Measurements from ENCODE around the gene NOS2.
A peak's percentile ranks its signal among the peaks of the same experiment; 100 is the strongest.
"Not testable (repeated sequence)": the region's sequence is repeated elsewhere in the genome, so short reads cannot be mapped to it uniquely, and the experiment has no call there.

Gene NOS2

DNA sequence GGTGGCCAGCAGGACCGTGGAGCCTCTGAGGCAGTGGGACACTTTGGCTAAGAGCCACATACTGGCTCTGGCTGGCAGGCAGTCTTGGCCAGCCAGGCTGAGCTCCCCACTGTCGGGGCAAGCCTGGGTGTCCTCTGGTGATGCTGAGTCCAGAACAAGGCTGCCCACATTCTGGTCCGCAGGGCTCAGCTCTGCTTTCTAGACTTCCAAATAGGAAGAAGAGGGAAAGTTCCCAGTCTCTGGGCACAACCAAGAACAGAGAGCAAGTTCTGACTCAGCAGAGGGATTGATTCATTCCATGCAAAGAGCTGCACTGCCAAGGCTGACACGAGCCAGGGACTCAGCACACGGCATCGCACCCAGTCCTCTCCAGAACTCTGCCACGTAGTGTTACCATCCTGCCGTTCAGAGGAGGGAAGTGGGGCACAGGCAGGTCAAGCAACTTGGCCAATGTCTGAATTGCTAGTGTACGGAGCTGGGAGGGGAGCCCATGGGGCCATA is 58.9 kb downstream of the NOS2 start:
- Histone ChIP-seq H3K14ac (ENCODE audit: low read length in 2 of 2) (no peak overlapping the region), H3K36me3 (ENCODE audit: control insufficient read depth in 1 of 2, insufficient read depth in 2 of 2, low read depth in 1 of 2, low read length in 2 of 2) (no peaks in the 10 kb centered on the region), H3K4me3 (ENCODE audit: insufficient read depth in 1 of 2, low read depth in 1 of 2, low read length in 2 of 2) (peak overlapping the region in 1 of 2 experiments; percentile 54), H3K27ac (ENCODE audit: low read length, poor library complexity, severe bottlenecking) (no peak overlapping the region), H4K91ac (ENCODE audit: low read length) (no peak overlapping the region), H4K8ac (ENCODE audit: low read length) (no peak overlapping the region), H3K23ac (ENCODE audit: low read length in 2 of 2) (no peak overlapping the region), H3K79me1 (replicated peaks; ENCODE audit: low read length, poor library complexity, severe bottlenecking) (no peaks in the 10 kb centered on the region), H3K4me2 (ENCODE audit: low read length, poor library complexity, severe bottlenecking) (no peak overlapping the region), H2AK5ac (ENCODE audit: low read length, severe bottlenecking) (no peak overlapping the region), H3K4ac (ENCODE audit: low read depth in 1 of 2, low read length in 2 of 2) (no peak overlapping the region), H3K18ac (ENCODE audit: low read depth in 1 of 2, low read length in 2 of 2) (no peak overlapping the region), H2BK12ac (ENCODE audit: low read length in 2 of 2) (no peak overlapping the region), H3K27me3 (ENCODE audit: control insufficient read depth in 1 of 2, insufficient read depth in 1 of 2, low read length in 2 of 2) (peaks cover 0 to 5% of the 10 kb centered on the region in 2 experiments), H2BK15ac (ENCODE audit: low read depth, poor library complexity, severe bottlenecking) (no peak overlapping the region), H2BK5ac (ENCODE audit: low read depth, low read length, poor library complexity, severe bottlenecking) (no peak overlapping the region), H3K9ac (ENCODE audit: low read length) (peak overlapping the region; percentile 59), H3K9me3 (ENCODE audit: control insufficient read depth, low read length) (no peaks in the 10 kb centered on the region), H2BK120ac (ENCODE audit: low read depth, low read length) (no peak overlapping the region), H2AFZ (ENCODE audit: low read depth, low read length) (no peak overlapping the region), H3K4me1 (ENCODE audit: control insufficient read depth, insufficient read depth, low read depth, low read length) (no peaks in the 10 kb centered on the region)
- 67% methylated on average over 9 of the region's 9 CpGs for WGBS
- DNase-seq = no peak

DNA sequence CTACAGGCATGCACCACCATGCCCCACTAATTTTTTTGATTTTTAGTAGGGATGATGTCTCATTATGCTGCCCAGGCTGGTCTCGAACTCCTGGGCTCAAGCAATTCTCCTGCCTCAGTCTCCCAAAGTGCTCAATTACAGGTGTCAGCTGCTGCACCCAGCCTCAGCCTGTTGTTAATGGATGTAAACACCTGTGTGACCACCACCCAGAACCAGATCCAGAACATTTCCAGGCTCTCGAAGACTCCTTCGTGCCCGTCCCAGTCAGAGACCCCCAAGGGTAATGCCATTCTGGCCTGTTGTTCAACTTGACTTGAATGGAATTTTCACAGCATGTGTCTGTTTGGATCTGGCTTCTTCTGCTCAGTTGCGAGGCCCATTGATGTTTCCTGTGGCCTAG is 59.8 kb downstream of the NOS2 start:
- H3K9me3 ChIP-seq (ENCODE audit: control insufficient read depth, low read length); H2BK5ac ChIP-seq (ENCODE audit: low read depth, low read length, poor library complexity, severe bottlenecking); H3K36me3 ChIP-seq (ENCODE audit: control insufficient read depth in 1 of 2, insufficient read depth in 2 of 2, low read depth in 1 of 2, low read length in 2 of 2); H3K14ac ChIP-seq (ENCODE audit: low read length in 2 of 2); H2AK5ac ChIP-seq (ENCODE audit: low read length, severe bottlenecking); H3K4me3 ChIP-seq (ENCODE audit: insufficient read depth in 1 of 2, low read depth in 1 of 2, low read length in 2 of 2); H3K4me2 ChIP-seq (ENCODE audit: low read length, poor library complexity, severe bottlenecking); H2AFZ ChIP-seq (ENCODE audit: low read depth, low read length); H3K27me3 ChIP-seq (ENCODE audit: control insufficient read depth in 1 of 2, insufficient read depth in 1 of 2, low read length in 2 of 2); H3K23ac ChIP-seq (ENCODE audit: low read length in 2 of 2); H4K8ac ChIP-seq (ENCODE audit: low read length); H3K4me1 ChIP-seq (ENCODE audit: control insufficient read depth, insufficient read depth, low read depth, low read length); DNase-seq; H4K91ac ChIP-seq (ENCODE audit: low read length); H2BK12ac ChIP-seq (ENCODE audit: low read length in 2 of 2); H3K9ac ChIP-seq (ENCODE audit: low read length); H3K18ac ChIP-seq (ENCODE audit: low read depth in 1 of 2, low read length in 2 of 2); H3K79me1 ChIP-seq (replicated peaks; ENCODE audit: low read length, poor library complexity, severe bottlenecking); H2BK15ac ChIP-seq (ENCODE audit: low read depth, poor library complexity, severe bottlenecking); H3K27ac ChIP-seq (ENCODE audit: low read length, poor library complexity, severe bottlenecking); H2BK120ac ChIP-seq (ENCODE audit: low read depth, low read length); H3K4ac ChIP-seq (ENCODE audit: low read depth in 1 of 2, low read length in 2 of 2): not testable (repeated sequence)
- 95% methylated on average over 5 of the region's 5 CpGs for WGBS

DNA sequence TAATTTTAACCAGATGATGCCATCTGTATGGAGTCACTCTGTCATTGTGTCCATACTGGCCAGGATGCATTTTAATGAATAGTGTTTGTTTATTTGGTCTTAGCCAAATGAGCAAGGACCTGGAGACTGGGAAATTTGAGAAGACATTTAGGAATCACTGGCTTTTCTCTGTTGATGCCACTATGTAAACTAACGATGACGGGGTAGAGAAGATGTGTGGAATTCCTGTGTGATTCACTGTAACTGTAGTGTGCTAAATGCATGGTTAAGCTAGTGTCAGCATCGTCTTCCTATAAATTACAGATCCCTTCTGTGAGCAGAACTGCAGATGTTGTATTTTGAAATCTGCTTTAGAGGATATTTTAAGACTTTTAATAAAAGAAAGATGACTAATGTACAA is 66.6 kb downstream of the NOS2 start:
- Histone ChIP-seq H3K18ac (ENCODE audit: low read depth in 1 of 2, low read length in 2 of 2) (no peak overlapping the region), H3K4ac (ENCODE audit: low read depth in 1 of 2, low read length in 2 of 2) (no peak overlapping the region), H3K27me3 (ENCODE audit: control insufficient read depth in 1 of 2, insufficient read depth in 1 of 2, low read length in 2 of 2) (peaks cover 0 to 13% of the 10 kb centered on the region in 2 experiments), H3K4me1 (ENCODE audit: control insufficient read depth, insufficient read depth, low read depth, low read length) (no peaks in the 10 kb centered on the region), H3K23ac (ENCODE audit: low read length in 2 of 2) (no peak overlapping the region), H4K8ac (ENCODE audit: low read length) (no peak overlapping the region), H3K79me1 (replicated peaks; ENCODE audit: low read length, poor library complexity, severe bottlenecking) (no peaks in the 10 kb centered on the region), H2BK12ac (ENCODE audit: low read length in 2 of 2) (no peak overlapping the region), H3K36me3 (ENCODE audit: control insufficient read depth in 1 of 2, insufficient read depth in 2 of 2, low read depth in 1 of 2, low read length in 2 of 2) (no peaks in the 10 kb centered on the region), H3K9me3 (ENCODE audit: control insufficient read depth, low read length) (no peaks in the 10 kb centered on the region), H4K91ac (ENCODE audit: low read length) (no peak overlapping the region), H3K9ac (ENCODE audit: low read length) (no peak overlapping the region), H2BK5ac (ENCODE audit: low read depth, low read length, poor library complexity, severe bottlenecking) (no peak overlapping the region), H2BK120ac (ENCODE audit: low read depth, low read length) (no peak overlapping the region), H3K27ac (ENCODE audit: low read length, poor library complexity, severe bottlenecking) (no peak overlapping the region), H3K4me2 (ENCODE audit: low read length, poor library complexity, severe bottlenecking) (no peak overlapping the region), H2BK15ac (ENCODE audit: low read depth, poor library complexity, severe bottlenecking) (no peak overlapping the region), H2AFZ (ENCODE audit: low read depth, low read length) (no peak overlapping the region), H2AK5ac (ENCODE audit: low read length, severe bottlenecking) (no peak overlapping the region), H3K14ac (ENCODE audit: low read length in 2 of 2) (no peak overlapping the region), H3K4me3 (ENCODE audit: insufficient read depth in 1 of 2, low read depth in 1 of 2, low read length in 2 of 2) (no peak overlapping the region)
- DNase-seq = peak; percentile 7
- WGBS = 47% methylated on average over 2 of the region's 3 CpGs

DNA sequence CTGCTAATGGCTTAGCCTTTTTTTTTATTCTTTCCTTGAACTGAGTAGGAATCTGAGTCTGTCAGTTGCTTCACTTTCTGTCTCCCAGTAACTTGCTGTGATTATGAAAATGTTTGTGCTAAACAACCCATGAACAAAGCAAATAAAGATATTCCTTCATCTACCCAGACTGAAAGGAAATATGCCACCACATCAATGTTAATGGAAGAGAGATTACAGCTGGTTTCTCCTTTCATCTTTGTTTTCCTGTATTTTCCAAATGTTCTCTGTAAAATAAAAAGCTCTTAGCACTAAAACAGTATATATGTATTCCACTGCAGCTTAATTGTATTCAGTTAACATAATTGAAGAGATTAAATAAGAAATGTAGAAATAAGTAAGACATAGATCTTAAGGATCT is 67.6 kb downstream of the NOS2 start:
- H3K4ac ChIP-seq (ENCODE audit: low read depth in 1 of 2, low read length in 2 of 2); H2BK5ac ChIP-seq (ENCODE audit: low read depth, low read length, poor library complexity, severe bottlenecking); H3K9me3 ChIP-seq (ENCODE audit: control insufficient read depth, low read length); H3K23ac ChIP-seq (ENCODE audit: low read length in 2 of 2); H3K36me3 ChIP-seq (ENCODE audit: control insufficient read depth in 1 of 2, insufficient read depth in 2 of 2, low read depth in 1 of 2, low read length in 2 of 2); H3K4me2 ChIP-seq (ENCODE audit: low read length, poor library complexity, severe bottlenecking); H3K18ac ChIP-seq (ENCODE audit: low read depth in 1 of 2, low read length in 2 of 2); H2BK15ac ChIP-seq (ENCODE audit: low read depth, poor library complexity, severe bottlenecking); DNase-seq; H4K8ac ChIP-seq (ENCODE audit: low read length); H2AFZ ChIP-seq (ENCODE audit: low read depth, low read length); H3K27ac ChIP-seq (ENCODE audit: low read length, poor library complexity, severe bottlenecking); H3K14ac ChIP-seq (ENCODE audit: low read length in 2 of 2); H2BK12ac ChIP-seq (ENCODE audit: low read length in 2 of 2); H4K91ac ChIP-seq (ENCODE audit: low read length); H2AK5ac ChIP-seq (ENCODE audit: low read length, severe bottlenecking); H3K9ac ChIP-seq (ENCODE audit: low read length); H3K4me3 ChIP-seq (ENCODE audit: insufficient read depth in 1 of 2, low read depth in 1 of 2, low read length in 2 of 2); H2BK120ac ChIP-seq (ENCODE audit: low read depth, low read length); H3K79me1 ChIP-seq (replicated peaks; ENCODE audit: low read length, poor library complexity, severe bottlenecking); H3K4me1 ChIP-seq (ENCODE audit: control insufficient read depth, insufficient read depth, low read depth, low read length): not testable (repeated sequence)
- H3K27me3 ChIP-seq (ENCODE audit: control insufficient read depth in 1 of 2, insufficient read depth in 1 of 2, low read length in 2 of 2) = peaks cover 0 to 13% of the 10 kb centered on the region in 2 experiments
